MCF 10A (cell line): ENCODE data around the gene NR5A1. TPM values are rescaled to one million over a fixed set of nuclear protein-coding genes. Genes with fewer than 3 reads are reported as not detected.

Source experiments
- BruUV-seq: library from RNA; stranded (reverse); fragments of 400-500 nt; replicated peaks from 2 replicates; lab custom pipeline; 2021; lab: Mats Ljungman, UMichigan
- CTCF ChIA-PET: fragments of 300-600 bp; sonication (Branson Sonifier 250); formaldehyde crosslinking; extraction: SDS; loops from one replicate; lab custom pipeline; 2021; ENCODE audit warnings: antibody characterized with exemption, inconsistent platforms; lab: Yijun Ruan, JAX
- POLR2A ChIA-PET: fragments of 300-600, 350-650 bp; sonication (Branson Sonifier 250); formaldehyde crosslinking; extraction: SDS; loops from one replicate; lab custom pipeline; 2020; ENCODE audit warnings: antibody characterized with exemption, inconsistent platforms; lab: Yijun Ruan, JAX
- DNase-seq: peaks from one replicate; pipeline ENCODE4 v3.0.0-alpha.2; 2018; ENCODE audit not compliant: unreplicated experiment
- H3K27ac Mint-ChIP-seq: one replicate; pipeline ENCODE4 v1.8.0; 2022; ENCODE audit warnings: mild to moderate bottlenecking, low read depth, mixed read lengths; ENCODE audit not compliant: unreplicated experiment
- H3K27me3 Mint-ChIP-seq: one replicate; pipeline ENCODE4 v1.8.0; 2022; ENCODE audit warnings: mixed read lengths; ENCODE audit not compliant: insufficient read depth, unreplicated experiment
- H3K36me3 Mint-ChIP-seq: one replicate; pipeline ENCODE4 v1.8.0; 2022; ENCODE audit warnings: mild to moderate bottlenecking, moderate library complexity, mixed read lengths; ENCODE audit not compliant: insufficient read depth, unreplicated experiment
- H3K4me1 Mint-ChIP-seq: one replicate; pipeline ENCODE4 v1.8.0; 2022; ENCODE audit warnings: mixed read lengths; ENCODE audit not compliant: insufficient read depth, unreplicated experiment
- H3K4me3 Mint-ChIP-seq: one replicate; pipeline ENCODE4 v1.8.0; 2022; ENCODE audit warnings: mild to moderate bottlenecking, moderate library complexity, mixed read lengths; ENCODE audit not compliant: unreplicated experiment
- H3K9me3 Mint-ChIP-seq: one replicate; pipeline ENCODE4 v1.8.0; 2022; ENCODE audit warnings: mixed read lengths; ENCODE audit not compliant: unreplicated experiment
- intact Hi-C: fragments of 100-400 bp; cut with micrococcal nuclease; formaldehyde crosslinking; loops from 2 replicates; pipeline ENCODE4 v1.14.1; 2022
- total RNA-seq: library from RNA; stranded (reverse); gene quantifications from 2 replicates; pipeline ENCODE4 v1.2.3, GENCODE V29; 2022
- TF ChIP-seq, protein P1 (sequence below): fragments of 200-600 bp; IDR thresholded peaks from one replicate; pipeline ENCODE4 v1.8.0; 2022; ENCODE audit warnings: antibody characterized with exemption, mild to moderate bottlenecking; ENCODE audit not compliant: unreplicated experiment

The NR5A1 gene
- total RNA-seq, 1 experiment from 2014 or later, result not detected

DNA sequence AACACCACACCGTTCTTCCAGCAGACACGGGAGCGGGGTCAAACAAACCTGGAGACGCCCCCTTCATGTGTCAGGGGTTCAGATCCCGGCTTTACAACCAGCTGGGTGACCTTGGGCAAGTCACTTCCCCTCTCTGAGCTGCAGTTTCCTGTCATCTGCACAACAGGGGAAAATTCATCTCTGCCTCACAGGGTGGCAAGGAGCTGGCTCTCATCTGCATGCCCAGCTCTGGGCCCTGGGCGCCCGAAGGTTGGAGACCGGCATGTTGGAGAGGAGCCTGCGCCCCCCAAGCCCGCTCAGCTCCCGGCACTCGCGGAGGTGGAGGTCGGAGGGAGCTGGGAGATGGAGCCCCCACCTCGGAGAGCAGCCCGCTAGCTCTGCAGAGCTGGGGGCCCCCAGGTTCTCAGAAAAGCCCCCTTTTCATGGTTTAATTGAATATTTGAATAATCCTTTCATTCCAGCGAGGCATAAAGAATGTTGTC, 20.4 kb downstream of the NR5A1 start:
- ChIA-PET CTCF (interaction anchor here (0.6 to 1.2 kb wide), 2 partner anchors 39 to 190 kb away, joined by 3 to 4 read pairs; no protein-coding TSS in a partner anchor), POLR2A (no interaction called here)
- no peaks in the 10 kb centered on the region for H3K36me3 Mint-ChIP-seq
- no peaks in the 10 kb centered on the region for H3K9me3 Mint-ChIP-seq
- H3K27ac Mint-ChIP-seq, result no peak overlapping the region
- TF ChIP-seq, protein P1, sequence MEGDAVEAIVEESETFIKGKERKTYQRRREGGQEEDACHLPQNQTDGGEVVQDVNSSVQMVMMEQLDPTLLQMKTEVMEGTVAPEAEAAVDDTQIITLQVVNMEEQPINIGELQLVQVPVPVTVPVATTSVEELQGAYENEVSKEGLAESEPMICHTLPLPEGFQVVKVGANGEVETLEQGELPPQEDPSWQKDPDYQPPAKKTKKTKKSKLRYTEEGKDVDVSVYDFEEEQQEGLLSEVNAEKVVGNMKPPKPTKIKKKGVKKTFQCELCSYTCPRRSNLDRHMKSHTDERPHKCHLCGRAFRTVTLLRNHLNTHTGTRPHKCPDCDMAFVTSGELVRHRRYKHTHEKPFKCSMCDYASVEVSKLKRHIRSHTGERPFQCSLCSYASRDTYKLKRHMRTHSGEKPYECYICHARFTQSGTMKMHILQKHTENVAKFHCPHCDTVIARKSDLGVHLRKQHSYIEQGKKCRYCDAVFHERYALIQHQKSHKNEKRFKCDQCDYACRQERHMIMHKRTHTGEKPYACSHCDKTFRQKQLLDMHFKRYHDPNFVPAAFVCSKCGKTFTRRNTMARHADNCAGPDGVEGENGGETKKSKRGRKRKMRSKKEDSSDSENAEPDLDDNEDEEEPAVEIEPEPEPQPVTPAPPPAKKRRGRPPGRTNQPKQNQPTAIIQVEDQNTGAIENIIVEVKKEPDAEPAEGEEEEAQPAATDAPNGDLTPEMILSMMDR, result no peak
- peaks cover 51% of the 10 kb centered on the region for H3K27me3 Mint-ChIP-seq
- no peak overlapping the region for H3K4me3 Mint-ChIP-seq
- intact Hi-C loops, result no loop called here
- no peak for DNase-seq
- H3K4me1 Mint-ChIP-seq, result peaks cover 5% of the 10 kb centered on the region
- no TSS peak for BruUV-seq

DNA sequence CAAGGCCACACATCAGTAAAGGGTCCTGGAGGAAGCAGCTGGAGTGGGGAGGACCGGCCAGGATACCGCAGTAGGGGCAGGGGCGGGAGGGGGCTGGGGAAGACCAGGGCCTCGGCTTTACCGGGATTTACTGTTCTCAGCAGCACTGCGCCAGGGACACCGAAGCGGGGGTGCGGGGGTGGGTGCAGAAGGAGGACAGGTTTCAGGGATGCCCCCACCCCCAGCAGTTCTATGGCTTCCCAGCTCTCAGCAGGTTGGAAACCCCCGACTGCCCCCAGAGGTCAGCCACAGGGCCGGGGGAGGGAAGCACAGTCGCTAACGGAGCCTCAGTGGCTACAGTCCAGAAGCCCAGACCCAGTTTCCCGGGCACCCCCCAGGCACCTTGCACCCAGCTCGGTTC, 21.3 kb downstream of the NR5A1 start:
- BruUV-seq, result no TSS peak
- Mint-ChIP-seq H3K36me3 (no peaks in the 10 kb centered on the region), H3K27me3 (peaks cover 50% of the 10 kb centered on the region), H3K9me3 (no peaks in the 10 kb centered on the region), H3K27ac (no peak overlapping the region), H3K4me3 (no peak overlapping the region), H3K4me1 (peaks cover 5% of the 10 kb centered on the region)
- ChIA-PET POLR2A (interaction anchor here (0.5 kb wide), 1 partner anchor 856 kb away, joined by 3 read pairs; no protein-coding TSS in a partner anchor), CTCF (interaction anchor here (1.2 kb wide), 1 partner anchor 40 kb away, joined by 4 read pairs; no protein-coding TSS in a partner anchor)
- DNase-seq, result no peak
- intact Hi-C loops, result no loop called here
- TF ChIP-seq, protein P1, result no peak

DNA sequence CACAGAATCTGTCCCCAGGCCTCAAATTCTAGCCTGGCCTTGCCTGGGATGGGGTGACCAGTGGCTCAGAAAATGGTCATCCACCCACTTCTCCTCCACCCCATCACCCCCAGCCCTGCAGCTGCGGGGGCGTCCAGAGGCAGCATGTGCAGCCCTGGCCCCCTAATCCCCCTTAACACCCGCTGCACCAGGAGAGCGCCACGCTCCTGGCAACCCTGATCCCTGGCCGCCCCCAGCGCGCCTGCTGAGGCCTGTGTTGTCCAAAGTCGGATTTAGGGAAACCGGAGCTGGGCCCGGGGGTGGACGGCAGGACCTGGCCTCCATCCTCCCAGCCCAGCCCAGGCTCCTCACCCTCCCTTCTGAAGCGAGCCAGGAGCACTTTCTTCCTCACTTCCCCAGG, 22.0 kb downstream of the NR5A1 start:
- DNase-seq, result no peak
- Mint-ChIP-seq H3K9me3 (no peaks in the 10 kb centered on the region), H3K36me3 (no peaks in the 10 kb centered on the region), H3K4me1 (peaks cover 7% of the 10 kb centered on the region), H3K4me3 (no peak overlapping the region), H3K27me3 (peaks cover 51% of the 10 kb centered on the region), H3K27ac (no peak overlapping the region)
- CTCF ChIA-PET, result no interaction called here
- TF ChIP-seq, protein P1, result no peak
- BruUV-seq, result no TSS peak
- POLR2A ChIA-PET, result no interaction called here
- intact Hi-C loops, result no loop called here

DNA sequence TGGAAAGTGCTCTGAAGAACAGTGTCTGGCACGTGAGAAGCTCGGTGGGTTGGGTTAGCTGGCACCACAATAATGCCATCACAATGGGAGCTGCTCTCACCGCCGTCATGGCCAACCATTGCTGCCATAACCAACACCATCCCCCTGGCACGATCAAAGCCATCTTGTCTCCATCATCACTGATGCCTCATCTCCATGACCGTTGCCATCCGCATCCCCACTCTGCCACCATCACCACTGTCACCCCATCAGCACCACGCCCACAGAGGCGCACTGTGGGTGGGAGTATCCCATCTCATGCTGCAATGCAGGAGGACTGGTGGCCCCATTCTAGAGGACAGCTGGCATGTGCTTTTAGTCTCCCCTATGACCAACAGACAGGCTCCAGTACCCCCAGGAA, 23.7 kb downstream of the NR5A1 start:
- no peak overlapping the region for H3K27ac Mint-ChIP-seq
- CTCF ChIA-PET, result no interaction called here
- H3K9me3 Mint-ChIP-seq, result no peaks in the 10 kb centered on the region
- TF ChIP-seq, protein P1, result no peak
- intact Hi-C loops, result no loop called here
- H3K27me3 Mint-ChIP-seq, result peaks cover 43% of the 10 kb centered on the region
- BruUV-seq, result no TSS peak
- no peaks in the 10 kb centered on the region for H3K36me3 Mint-ChIP-seq
- POLR2A ChIA-PET, result interaction anchor here (0.7 kb wide), 1 partner anchor 10 kb away, joined by 3 read pairs; no protein-coding TSS in a partner anchor
- H3K4me1 Mint-ChIP-seq, result peaks cover 4% of the 10 kb centered on the region
- no peak for DNase-seq
- H3K4me3 Mint-ChIP-seq, result no peak overlapping the region
